Endothelial cell (in vitro differentiated cells): ENCODE data around the gene PI4KA. TPM values are rescaled to one million over a fixed set of nuclear protein-coding genes. Genes with fewer than 3 reads are reported as not detected.

Experiments used
- DNase-seq: peaks from one replicate; pipeline ENCODE4 v3.0.0; 2021; ENCODE audit warnings: low spot score
- H3K27ac Mint-ChIP-seq: one replicate; pipeline ENCODE4 v1.8.0; 2021; ENCODE audit warnings: mixed read lengths, inconsistent platforms; ENCODE audit not compliant: unreplicated experiment
- H3K27me3 Mint-ChIP-seq: one replicate; pipeline ENCODE4 v1.8.0; 2021; ENCODE audit warnings: mild to moderate bottlenecking, moderate library complexity, mixed read lengths, inconsistent platforms; ENCODE audit not compliant: unreplicated experiment
- H3K36me3 Mint-ChIP-seq: one replicate; pipeline ENCODE4 v1.8.0; 2021; ENCODE audit warnings: mild to moderate bottlenecking, low read depth, mixed read lengths, inconsistent platforms; ENCODE audit not compliant: unreplicated experiment
- H3K4me1 Mint-ChIP-seq: one replicate; pipeline ENCODE4 v1.8.0; 2021; ENCODE audit warnings: mild to moderate bottlenecking, mixed read lengths, inconsistent platforms; ENCODE audit not compliant: unreplicated experiment
- H3K4me3 Mint-ChIP-seq: one replicate; pipeline ENCODE4 v1.8.0; 2021; ENCODE audit warnings: mild to moderate bottlenecking, mixed read lengths, inconsistent platforms; ENCODE audit not compliant: unreplicated experiment
- H3K9me3 Mint-ChIP-seq: one replicate; pipeline ENCODE4 v1.8.0; 2021; ENCODE audit warnings: mixed read lengths, inconsistent platforms; ENCODE audit not compliant: unreplicated experiment
- CTCF ChIP-seq: fragments of 200-600 bp; sonication (generic); IDR thresholded peaks from one replicate; pipeline ENCODE4 v1.5.0; 2021; ENCODE audit warnings: antibody characterized with exemption; ENCODE audit not compliant: unreplicated experiment
- long read RNA-seq: library from polyadenylated mRNA; unstranded; transcript quantifications from one replicate; pipeline ENCODE4 v2.0.0, GENCODE V29; 2020; ENCODE audit not compliant: unreplicated experiment
- total RNA-seq: library from RNA; stranded (reverse); fragmentation: NEBNext Ultra II Directional; extraction: Animal tissue kit (Norgen Biotek cat#: 25700); gene quantifications from one replicate; pipeline ENCODE4 v1.2.1, GENCODE V29; 2021; ENCODE audit not compliant: unreplicated experiment

Gene PI4KA
- 65.3 TPM for total RNA-seq
- long read RNA-seq, partial matches to known transcripts = 1 of 4 reads
- long read RNA-seq, other reads (novel, unspliced or antisense) = 2 of 4 reads

- DNase-seq = peak; percentile 95
- no peak for TF ChIP-seq CTCF
- Mint-ChIP-seq H3K27ac (peak within 1 kb of the TSS; percentile 48), H3K4me3 (peak within 1 kb of the TSS; percentile 94), H3K36me3 (peaks cover 4% of the 10 kb centered on the region), H3K9me3 (no peaks in the 10 kb centered on the region), H3K4me1 (peaks cover 16% of the 10 kb centered on the region), H3K27me3 (peaks cover 8% of the 10 kb centered on the region)
Measured at GRCh38 chr22:20858615-20859416, at the start of gene PI4KA, which contains the start of gene SNAP29. TSS of gene PI4KA (minus strand) at chr22:20858811. CDS start at chr22:20858725, 86 bp downstream. TSS of gene SNAP29 (plus strand) at chr22:20859007. CDS start at chr22:20859111, 104 bp downstream.

- Mint-ChIP-seq H3K4me3 (no peak overlapping the region), H3K36me3 (no peaks in the 10 kb centered on the region), H3K9me3 (no peaks in the 10 kb centered on the region), H3K4me1 (no peaks in the 10 kb centered on the region), H3K27ac (no peak overlapping the region), H3K27me3 (no peaks in the 10 kb centered on the region)
- no peak for DNase-seq
- no peak for TF ChIP-seq CTCF
Measured at GRCh38 chr22:20906387-20906767, 47.8 kb upstream of the PI4KA start.

GRCh38 chr22:20905415-20906386, 47.1 kb upstream of the PI4KA start:
- Mint-ChIP-seq H3K27ac (no peak overlapping the region), H3K4me1 (no peaks in the 10 kb centered on the region), H3K27me3 (no peaks in the 10 kb centered on the region), H3K4me3 (no peak overlapping the region), H3K9me3 (no peaks in the 10 kb centered on the region), H3K36me3 (no peaks in the 10 kb centered on the region)
- DNase-seq = no peak
- no peak for TF ChIP-seq CTCF

GRCh38 chr22:20904980-20905355, 46.4 kb upstream of the PI4KA start:
- Mint-ChIP-seq H3K27me3 (no peaks in the 10 kb centered on the region), H3K27ac (no peak overlapping the region), H3K36me3 (no peaks in the 10 kb centered on the region), H3K9me3 (no peaks in the 10 kb centered on the region), H3K4me1 (no peaks in the 10 kb centered on the region), H3K4me3 (no peak overlapping the region)
- DNase-seq = no peak
- no peak for TF ChIP-seq CTCF
